ENCODE measurements around the gene ANTXR2.
A peak's percentile ranks its signal among the peaks of the same experiment; 100 is the strongest.

Gene ANTXR2

GRCh38 chr4:79923281-79923680 lies 149.7 kb downstream of the ANTXR2 start:
- TF ChIP-seq CTCF (IDR thresholded peaks at IDR 0.05): no peak
- Mint-ChIP-seq H3K4me3 (no peak overlapping the region), H3K27me3 (ENCODE audit: low read depth, poor library complexity) (no peaks in the 10 kb centered on the region), H3K9me3 (peaks cover 2% of the 10 kb centered on the region), H3K4me1 (no peaks in the 10 kb centered on the region), H3K36me3 (ENCODE audit: low read depth) (peaks cover 8% of the 10 kb centered on the region), H3K27ac (no peak overlapping the region)
- DNase-seq: no peak

GRCh38 chr4:79922011-79922410 lies 151.0 kb downstream of the ANTXR2 start:
- no peak overlapping the region for H3K27ac Mint-ChIP-seq
- no peaks in the 10 kb centered on the region for H3K27me3 Mint-ChIP-seq (ENCODE audit: low read depth, poor library complexity)
- H3K4me1 Mint-ChIP-seq: no peaks in the 10 kb centered on the region
- peaks cover 12% of the 10 kb centered on the region for H3K9me3 Mint-ChIP-seq
- no peak for TF ChIP-seq CTCF (IDR thresholded peaks at IDR 0.05)
- no peak overlapping the region for H3K4me3 Mint-ChIP-seq
- DNase-seq: no peak
- H3K36me3 Mint-ChIP-seq (ENCODE audit: low read depth): peaks cover 20% of the 10 kb centered on the region

- no peak overlapping the region for H3K27ac Mint-ChIP-seq
- peaks cover 22% of the 10 kb centered on the region for H3K36me3 Mint-ChIP-seq (ENCODE audit: low read depth)
- H3K27me3 Mint-ChIP-seq (ENCODE audit: low read depth, poor library complexity): no peaks in the 10 kb centered on the region
Measured at GRCh38 chr4:79920163-79920853, 152.7 kb downstream of the ANTXR2 start.

GRCh38 chr4:79918292-79918691 lies 154.7 kb downstream of the ANTXR2 start:
- no peak overlapping the region for H3K4me3 Mint-ChIP-seq
- peaks cover 7% of the 10 kb centered on the region for H3K4me1 Mint-ChIP-seq
- H3K27me3 Mint-ChIP-seq (ENCODE audit: low read depth, poor library complexity): no peaks in the 10 kb centered on the region
- no peak overlapping the region for H3K27ac Mint-ChIP-seq
- H3K9me3 Mint-ChIP-seq: peaks cover 12% of the 10 kb centered on the region
- peaks cover 22% of the 10 kb centered on the region for H3K36me3 Mint-ChIP-seq (ENCODE audit: low read depth)
- TF ChIP-seq CTCF (IDR thresholded peaks at IDR 0.05): no peak
- no peak for DNase-seq

More at GRCh38 chr4:79920163-79920853, 152.7 kb downstream of the ANTXR2 start:
- no peak for DNase-seq
- no peak for TF ChIP-seq CTCF (IDR thresholded peaks at IDR 0.05)
- Mint-ChIP-seq H3K4me1 (no peaks in the 10 kb centered on the region), H3K9me3 (peaks cover 12% of the 10 kb centered on the region), H3K4me3 (no peak overlapping the region)

GRCh38 chr4:79917246-79917645 lies 155.8 kb downstream of the ANTXR2 start:
- peak; percentile 55 for TF ChIP-seq CTCF (IDR thresholded peaks at IDR 0.05)
- DNase-seq: peak; percentile 24
- H3K4me1 Mint-ChIP-seq: peaks cover 7% of the 10 kb centered on the region
- peaks cover 22% of the 10 kb centered on the region for H3K36me3 Mint-ChIP-seq (ENCODE audit: low read depth)
- H3K27me3 Mint-ChIP-seq (ENCODE audit: low read depth, poor library complexity): no peaks in the 10 kb centered on the region
- H3K9me3 Mint-ChIP-seq: peaks cover 12% of the 10 kb centered on the region
- no peak overlapping the region for H3K4me3 Mint-ChIP-seq
- H3K27ac Mint-ChIP-seq: no peak overlapping the region

GRCh38 chr4:79915246-79915645 lies 157.8 kb downstream of the ANTXR2 start:
- no peak for DNase-seq
- Mint-ChIP-seq H3K9me3 (peaks cover 12% of the 10 kb centered on the region), H3K36me3 (ENCODE audit: low read depth) (peaks cover 22% of the 10 kb centered on the region), H3K4me3 (no peak overlapping the region), H3K4me1 (peaks cover 7% of the 10 kb centered on the region), H3K27me3 (ENCODE audit: low read depth, poor library complexity) (no peaks in the 10 kb centered on the region), H3K27ac (no peak overlapping the region)
- no peak for TF ChIP-seq CTCF (IDR thresholded peaks at IDR 0.05)

All from nephron progenitor cell (in vitro differentiated cells).